ENCODE results near the gene HPD.
"Not testable (repeated sequence)": the region's sequence is repeated elsewhere in the genome, so short reads cannot be mapped to it uniquely, and the experiment has no call there.

The HPD gene

DNA sequence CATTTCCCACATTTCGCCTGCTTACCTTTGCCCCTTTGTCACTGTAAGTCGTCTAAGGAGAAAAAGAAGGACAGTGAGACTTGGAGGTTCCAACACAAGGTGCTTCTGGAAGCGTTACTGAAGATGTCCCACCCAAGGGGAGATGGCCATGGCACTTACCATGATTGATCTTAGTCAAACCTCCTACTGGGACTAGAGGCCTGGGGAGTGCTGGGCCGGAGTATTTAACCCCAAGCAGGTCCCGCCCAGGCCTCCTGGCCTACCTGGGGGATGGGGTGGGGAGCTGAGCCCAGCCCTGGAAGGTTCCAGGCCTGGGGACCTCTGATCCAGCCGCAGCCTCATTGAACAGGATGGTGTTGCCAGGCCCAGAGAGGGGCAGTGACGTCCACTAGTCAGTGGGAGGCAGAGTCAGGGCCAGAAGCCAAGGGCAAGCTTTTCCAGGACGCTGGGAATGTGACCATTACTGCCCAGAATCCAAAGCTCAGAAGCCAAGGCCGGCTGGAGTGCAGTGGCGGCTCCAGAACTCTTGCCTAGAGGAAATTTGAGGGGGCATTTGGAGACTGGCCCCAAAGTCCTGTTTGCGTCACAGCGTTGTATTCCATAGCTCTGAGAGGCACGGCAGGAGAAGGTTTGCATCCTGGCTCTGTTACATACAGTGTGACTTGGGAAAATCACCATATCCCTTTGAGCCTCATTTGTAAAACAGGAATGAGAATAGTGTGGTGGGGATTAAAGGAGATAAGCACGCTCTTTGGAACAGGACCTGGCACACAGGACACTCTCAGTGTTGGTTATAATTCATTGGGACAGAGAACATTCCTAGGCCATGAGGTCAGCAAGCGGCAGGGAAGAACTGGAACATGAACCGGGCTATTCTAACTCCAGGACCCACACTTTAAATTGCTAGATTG, at the start of gene HPD:
Gene HPD, minus strand, starts transcription at position 198 of the 911 bp plus-strand sequence. Its CDS starts 36 bp downstream, at position 162.
- no peak for DNase-seq (ENCODE audit: low spot score)

DNA sequence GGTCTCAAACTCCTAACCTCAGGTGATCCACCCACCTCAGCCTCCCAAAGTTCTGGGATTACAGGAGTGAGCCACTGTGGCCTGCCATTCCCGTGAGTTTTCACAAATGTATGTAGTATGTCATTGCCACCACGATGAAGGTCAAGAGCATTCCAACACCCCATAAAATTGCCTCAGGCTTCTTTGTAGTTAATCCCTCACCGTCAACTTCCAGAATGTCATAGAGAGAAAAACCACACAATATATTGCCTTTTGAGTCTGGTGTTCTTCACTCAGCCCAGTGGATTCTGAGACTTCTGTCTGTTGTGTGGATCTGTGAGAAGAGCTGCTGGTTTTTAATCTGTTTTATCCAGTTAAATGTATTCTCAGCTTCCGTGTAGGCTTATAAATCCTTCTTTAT, 47.1 kb upstream of the HPD start:
- DNase-seq (ENCODE audit: low spot score): no peak

DNA sequence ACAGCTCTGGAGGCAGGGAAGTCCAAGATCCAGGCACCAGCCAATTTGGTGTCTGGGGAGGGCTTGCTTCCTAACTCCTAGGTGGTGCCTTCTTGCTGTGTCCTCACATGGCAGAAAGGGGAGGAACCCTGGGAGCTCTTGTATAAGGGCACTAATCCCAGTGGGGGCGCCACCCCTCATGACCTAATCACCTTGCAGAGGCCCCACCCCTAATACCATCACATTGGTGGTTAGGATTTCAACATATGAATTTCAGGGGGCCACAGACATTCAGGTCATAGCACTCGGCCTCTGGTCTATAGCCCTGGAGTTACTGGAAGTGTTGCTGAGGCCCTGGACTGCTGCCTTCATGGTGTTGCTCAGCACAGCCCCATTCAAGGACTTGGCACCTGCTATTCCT, 44.5 kb upstream of the HPD start:
- DNase-seq (ENCODE audit: low spot score): no peak

DNA sequence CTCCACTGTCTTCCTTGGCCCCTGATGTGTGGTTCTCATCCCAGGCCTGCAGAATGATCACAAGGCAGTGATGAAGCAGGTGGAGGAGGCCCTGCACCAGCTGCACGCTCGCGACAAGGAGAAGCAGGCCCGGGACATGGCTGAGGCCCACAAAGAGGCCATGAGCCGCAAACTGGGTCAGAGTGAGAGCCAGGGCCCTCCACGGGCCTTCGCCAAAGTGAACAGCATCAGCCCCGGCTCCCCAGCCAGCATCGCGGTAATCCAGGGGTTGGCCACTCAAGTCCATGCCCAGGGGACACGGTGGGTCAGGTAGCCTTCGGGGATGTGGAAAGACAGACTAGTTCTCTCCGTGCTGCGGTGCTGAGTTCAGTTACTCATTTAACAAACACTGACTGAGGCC, 40.9 kb upstream of the HPD start:
- no peak for DNase-seq (ENCODE audit: low spot score)

DNA sequence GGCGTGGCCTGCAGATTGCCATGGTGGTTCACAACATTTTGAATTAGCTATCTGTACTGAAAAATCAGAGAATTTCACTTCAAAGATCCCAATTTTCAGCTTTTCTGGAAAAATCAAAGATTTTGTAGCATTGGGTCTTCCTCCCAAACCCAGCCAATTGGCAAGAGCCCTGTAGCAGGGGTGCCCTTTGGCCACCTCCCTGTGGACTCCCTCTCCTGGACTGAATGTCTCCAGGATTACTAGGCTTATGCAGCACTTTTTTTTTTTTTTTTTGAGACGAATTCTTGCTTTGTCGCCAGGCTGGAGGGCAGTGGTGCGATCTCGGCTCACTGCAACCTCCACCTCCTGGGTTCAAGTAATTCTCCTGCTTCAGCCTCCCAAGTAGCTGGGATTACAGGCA, 39.6 kb upstream of the HPD start:
- DNase-seq (ENCODE audit: low spot score): no peak

DNA sequence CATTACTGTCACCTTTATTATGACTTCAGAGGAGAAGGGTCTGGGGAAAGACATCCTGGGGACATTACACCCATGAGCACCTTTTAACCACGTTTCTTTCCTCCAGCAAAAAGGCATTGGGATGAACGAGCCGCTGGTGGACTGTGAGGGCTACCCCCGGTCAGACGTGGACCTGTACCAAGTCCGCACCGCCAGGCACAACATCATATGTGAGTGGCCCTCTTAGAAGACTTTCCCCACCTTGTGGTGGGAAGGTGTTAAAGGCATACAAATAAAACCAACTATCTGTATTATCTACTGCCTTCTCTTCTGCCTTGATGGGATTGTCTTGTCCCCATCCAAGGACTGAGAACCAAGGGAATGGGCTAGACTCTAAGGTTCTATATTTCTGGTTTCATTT, 36.0 kb upstream of the HPD start:
- DNase-seq (ENCODE audit: low spot score): no peak

DNA sequence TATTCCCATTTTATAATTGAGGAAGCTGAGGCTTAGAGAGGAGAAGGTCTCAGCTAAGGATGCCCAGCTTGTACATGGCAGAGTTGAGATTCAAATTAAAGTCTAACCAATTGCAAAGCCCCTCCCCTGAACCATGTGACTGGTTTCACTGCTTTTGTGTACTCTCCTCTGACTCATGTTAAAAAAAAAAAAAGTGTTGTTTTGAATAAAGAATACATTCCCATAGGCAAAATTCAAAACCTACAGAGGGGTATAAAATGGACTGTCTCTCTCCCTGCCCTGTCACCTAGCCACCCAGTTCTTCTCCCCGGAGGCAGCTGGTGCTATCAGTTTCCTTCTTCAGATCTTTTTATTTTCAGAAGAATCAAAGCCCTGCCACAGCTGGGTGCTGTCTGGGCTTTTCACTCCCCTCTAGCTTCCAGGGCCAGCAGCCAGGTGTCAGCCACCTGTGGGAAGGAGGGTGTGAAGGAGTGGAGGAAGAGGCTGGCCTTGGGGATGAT, 35.4 kb upstream of the HPD start:
- no peak for DNase-seq (ENCODE audit: low spot score)

DNA sequence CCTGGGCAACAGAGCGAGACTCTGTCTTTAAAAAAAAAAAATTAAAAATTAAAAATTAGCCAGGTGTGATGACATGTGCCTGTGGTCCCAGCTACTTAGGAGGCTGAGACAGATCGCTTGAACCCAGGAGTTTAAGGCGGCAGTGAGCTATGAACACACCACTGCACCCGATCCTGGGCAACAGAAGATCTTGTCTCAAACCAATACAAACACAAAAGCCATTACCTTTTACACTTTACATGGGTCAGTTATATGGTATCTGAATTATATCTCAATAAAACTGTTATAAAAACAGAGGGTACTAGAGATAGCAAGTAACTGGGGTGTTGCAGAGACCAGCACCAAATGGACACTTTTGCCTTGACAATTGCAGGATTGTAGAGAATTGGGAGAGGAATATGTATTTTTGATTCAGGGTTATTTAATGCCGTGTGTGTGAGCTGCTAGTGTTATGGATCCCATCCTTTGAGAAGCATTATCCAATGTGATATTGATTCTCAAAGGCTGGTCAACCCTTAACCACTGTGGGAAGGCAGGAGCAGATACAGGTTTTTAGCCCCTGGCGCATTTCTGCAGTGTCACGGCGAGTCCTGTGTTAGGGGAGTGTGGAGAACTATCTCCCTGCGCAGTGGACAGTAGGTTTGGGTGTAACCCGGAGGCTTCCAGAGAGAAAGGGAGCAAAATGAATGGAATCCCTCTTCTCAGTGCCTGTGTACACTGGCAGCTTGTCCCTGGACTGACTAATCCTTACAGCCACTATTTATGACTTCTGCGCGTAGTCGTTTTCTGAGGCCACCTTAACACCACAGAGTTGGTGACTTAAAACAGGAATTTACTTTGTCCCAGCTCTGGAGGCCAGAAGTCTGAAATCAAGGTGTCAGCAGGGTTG, 34.3 kb upstream of the HPD start:
- no peak for DNase-seq (ENCODE audit: low spot score)

DNA sequence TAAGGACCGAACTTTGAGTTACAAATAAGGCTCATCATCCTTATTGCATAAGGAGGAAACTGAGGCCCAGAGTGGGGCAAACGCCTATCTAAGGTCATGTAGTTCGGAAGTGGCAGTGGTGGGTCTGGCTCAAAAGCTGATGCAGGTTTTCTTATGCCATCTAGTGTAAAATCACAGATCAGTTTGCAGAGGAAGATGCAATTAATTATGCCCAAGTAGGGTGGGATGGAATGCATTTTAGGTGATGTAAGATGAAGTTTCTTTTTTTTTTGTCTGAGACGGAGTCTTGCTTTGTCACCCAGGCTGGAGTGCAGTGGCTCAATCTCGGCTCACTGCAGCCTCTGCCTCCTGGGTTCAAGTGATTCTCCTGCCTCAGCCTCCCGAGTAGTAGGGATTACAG, 31.0 kb upstream of the HPD start:
- DNase-seq (ENCODE audit: low spot score): not testable (repeated sequence)

DNA sequence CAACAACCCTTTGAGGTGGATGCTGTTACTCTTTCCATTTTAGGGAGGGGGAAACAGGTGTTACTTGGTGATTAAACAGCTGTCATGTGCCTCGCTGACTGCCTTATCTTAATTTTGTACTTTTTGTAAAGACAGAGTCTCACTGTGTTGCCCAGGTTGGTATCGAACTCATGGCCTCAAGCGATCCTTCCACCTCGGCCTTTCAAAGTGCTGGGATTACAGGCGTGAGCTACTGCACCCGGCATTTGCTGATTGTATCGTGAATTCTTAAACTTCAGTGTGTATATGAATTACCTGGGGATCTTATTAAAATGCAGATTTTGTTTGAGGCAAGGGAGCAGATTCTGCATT, 30.6 kb upstream of the HPD start:
- DNase-seq (ENCODE audit: low spot score): no peak

DNA sequence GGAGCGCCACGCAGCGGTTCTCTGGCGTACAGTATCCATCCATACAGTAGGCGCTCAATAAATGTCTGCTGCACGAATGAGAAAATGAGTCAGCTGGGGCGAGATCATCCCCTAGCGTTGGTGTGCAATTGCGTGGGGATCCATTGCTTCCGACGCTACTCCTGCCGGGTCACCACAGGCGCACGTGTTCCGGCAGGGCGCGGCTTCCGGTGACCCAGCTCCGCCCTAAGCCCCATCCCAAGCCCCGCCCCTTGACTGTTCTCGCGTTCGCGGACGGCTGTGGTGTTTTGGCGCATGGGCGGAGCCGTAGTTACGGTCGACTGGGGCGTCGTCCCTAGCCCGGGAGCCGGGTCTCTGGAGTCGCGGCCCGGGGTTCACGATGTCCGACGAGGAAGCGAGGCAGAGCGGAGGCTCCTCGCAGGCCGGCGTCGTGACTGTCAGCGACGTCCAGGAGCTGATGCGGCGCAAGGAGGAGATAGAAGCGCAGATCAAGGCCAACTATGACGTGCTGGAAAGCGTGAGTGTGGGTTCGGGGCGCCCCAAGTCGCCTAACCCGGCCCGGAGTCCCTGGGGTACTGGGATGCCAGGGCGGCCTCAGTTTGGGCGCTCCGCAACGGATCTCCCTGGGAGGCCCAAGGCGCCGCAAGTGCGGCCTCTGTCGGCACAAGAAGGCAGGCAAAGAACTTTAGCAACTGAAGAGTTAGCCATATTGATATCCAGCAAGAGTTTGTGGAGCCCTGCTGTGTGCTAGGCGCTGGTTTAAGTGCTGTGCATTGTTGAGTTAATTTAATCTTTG, 30.0 kb upstream of the HPD start, which contains the start of gene PSMD9:
Gene PSMD9, plus strand, starts transcription at position 313 of the 796 bp plus-strand sequence. Its CDS starts 67 bp downstream, at position 380.
- peak; percentile 98 for DNase-seq (ENCODE audit: low spot score)

DNA sequence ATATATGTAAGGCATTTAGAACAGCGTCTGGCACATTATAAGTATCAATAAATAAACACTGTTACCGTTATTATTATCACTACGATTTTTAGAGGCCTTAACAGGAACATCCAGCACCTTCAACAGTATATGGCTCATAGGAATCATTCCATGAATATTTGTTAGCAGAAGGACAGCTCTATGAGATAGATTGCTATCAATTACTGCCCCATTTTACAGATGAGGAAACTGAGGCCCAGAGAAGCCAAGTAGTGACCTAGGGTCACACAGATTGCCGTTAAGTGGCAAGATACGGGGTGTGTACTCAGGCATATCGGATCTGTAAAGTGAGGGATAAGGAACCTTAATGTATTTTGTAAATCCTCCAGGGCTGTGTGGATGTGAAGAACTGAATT, 29.4 kb upstream of the HPD start:
- no peak for DNase-seq (ENCODE audit: low spot score)

DNA sequence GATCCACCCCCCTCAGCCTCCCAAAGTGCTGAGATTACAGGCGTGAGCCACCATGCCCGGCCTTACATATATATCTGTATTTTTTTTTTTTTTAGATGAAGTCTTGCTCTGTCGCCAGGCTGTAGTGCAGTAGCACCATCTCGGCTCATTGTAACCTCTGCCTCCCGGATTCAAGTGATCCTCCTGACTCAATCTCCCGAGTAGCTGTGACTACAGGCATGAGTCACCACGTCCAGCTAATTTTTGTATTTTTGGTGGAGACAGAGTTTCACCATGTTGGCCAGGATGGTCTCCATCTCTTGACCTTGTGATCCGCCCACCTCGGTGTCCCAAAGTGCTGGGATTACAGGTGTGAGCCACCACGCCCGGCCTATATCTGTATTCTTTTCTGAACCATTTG, 26.5 kb upstream of the HPD start:
- DNase-seq (ENCODE audit: low spot score): not testable (repeated sequence)

DNA sequence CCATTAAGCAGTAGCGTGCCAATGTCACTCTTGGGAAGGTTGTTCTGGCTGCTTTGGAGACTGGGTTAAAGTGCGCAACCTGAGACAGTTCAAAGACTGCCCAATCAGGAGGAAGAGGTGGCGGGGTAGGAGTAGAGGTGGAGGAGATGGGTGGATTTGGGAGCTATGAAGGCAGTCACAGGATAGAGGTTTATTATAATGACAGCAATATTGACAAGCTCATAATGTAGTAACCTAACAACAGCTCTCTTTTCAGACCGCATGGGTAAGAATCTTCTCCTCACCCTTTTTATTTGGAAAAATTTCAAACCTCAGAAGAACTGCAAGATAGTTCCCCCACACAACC, 24.6 kb upstream of the HPD start:
- DNase-seq (ENCODE audit: low spot score): no peak

DNA sequence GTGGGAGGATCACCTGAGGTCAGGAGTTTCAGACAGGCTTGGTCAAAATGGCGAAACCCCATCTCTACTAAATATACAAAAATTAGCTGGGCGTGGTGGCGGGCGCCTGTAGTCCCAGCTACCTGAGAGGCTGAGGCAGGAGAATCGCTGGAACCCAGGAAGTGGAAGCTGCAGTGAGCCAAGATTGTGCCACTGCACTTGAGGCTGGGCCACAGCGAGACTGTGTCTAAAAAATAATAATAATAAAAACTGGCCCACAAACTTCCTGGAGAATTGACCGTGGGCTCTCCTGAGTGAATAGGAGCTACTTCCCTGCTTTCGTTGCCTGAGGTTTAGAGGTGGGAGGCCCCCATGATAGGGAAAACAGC, 17.4 kb upstream of the HPD start:
- not testable (repeated sequence) for DNase-seq (ENCODE audit: low spot score)

DNA sequence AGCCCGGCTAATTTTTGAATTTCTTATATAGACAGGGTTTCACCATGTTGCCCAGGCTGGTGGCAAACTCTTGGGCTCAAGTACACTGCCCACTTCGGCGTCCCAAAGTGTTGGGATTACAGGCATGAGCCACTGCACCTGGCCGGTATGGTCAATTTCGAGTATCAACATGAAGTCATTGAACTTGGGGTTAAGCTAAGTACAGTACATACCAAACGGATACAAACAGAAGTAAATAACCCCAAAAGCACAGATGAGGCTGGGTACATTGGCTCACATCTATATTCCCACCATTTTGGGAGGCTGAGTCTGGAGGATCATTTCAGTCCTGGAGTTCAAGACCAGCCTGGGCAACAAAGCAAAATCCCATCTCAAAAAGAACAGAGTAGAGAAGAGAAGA, 16.9 kb upstream of the HPD start:
- DNase-seq (ENCODE audit: low spot score): no peak

DNA sequence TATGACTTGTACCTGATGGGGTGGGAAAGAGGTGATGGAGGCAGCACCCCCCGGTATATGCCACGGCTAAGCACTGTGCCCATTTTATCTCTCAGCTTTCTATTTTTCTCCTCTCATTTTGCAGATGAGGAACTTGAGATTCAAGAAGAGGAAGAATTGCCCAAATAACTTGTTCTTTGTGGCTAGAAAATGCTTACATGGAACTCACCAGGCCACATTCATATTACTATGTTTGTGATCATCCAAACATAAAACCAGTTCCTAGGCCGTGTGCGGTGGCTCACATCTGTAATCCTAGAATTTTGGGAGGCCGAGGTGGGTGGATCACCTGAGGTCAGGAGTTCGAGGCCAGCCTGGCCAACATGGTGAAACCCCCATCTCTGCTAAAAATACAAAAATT, 15.4 kb upstream of the HPD start:
- DNase-seq (ENCODE audit: low spot score): no peak

DNA sequence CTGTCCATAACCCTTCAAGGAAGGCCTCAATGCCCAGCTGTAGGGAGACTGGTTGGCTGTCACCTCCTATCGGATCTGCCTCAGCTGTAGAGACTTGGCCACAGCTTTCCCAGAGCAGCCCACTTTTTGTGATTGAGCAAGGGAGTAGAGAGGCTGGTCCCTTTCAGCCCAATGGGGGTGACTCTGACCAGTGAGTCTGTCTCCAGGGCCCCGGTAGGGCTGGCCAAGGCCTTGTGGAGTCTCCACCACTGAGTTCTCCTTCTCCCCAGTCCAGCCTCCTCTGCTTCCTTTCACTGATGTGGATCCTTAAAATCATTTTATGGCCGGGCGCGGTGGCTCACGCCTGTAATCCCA, 14.5 kb upstream of the HPD start:
- DNase-seq (ENCODE audit: low spot score): no peak

DNA sequence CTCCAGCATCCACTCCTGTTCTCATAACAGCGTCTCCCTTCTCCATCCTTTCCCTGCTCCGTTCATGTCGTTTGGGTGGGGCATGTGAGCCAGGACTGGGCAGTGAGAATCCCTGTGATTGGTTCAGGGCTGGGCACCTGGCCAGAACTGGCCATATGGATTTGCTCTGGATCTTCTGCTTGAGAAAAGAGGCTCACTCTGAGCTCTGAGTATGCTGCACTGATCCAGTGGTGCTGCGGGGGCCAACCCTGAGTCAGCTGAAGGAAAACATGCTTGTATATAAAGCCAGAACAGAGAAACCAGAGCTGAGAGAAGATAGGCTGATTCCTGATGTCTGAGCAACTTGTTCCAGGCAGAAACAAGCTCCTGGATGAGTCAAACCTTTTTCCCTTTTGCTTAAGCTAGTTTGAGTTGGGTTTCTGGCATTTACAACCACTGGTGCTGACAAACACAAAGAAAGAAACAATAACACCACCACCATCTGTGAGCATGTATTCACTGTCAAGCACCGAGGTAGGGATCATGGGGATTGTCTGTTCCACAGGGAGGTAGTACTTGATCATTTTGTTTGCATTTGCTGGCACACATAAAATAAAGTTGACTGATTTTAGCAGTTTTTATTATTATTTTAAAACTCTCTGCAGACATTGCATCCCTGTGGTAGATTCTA, 14.0 kb upstream of the HPD start:
- DNase-seq (ENCODE audit: low spot score): no peak

DNA sequence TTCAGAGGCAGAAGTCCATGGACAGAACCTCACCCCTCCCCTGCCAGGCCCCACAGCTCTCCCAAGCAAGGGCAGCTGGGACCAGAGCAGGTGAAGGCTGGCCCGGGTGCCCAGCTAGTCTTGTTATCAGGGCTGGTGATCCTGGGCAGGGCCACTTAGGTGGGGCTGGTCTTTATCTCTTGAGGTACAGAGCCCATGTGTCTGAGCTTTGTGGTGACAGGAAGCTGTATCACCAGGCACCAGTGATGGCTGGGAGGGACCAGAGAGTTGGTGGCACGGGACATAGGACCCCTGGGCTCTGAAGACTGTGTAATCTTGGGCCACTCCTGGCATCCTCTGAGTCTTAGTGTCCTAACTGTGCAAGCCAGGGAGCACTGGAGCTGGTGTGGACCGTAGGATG, 12.8 kb upstream of the HPD start:
- no peak for DNase-seq (ENCODE audit: low spot score)

DNA sequence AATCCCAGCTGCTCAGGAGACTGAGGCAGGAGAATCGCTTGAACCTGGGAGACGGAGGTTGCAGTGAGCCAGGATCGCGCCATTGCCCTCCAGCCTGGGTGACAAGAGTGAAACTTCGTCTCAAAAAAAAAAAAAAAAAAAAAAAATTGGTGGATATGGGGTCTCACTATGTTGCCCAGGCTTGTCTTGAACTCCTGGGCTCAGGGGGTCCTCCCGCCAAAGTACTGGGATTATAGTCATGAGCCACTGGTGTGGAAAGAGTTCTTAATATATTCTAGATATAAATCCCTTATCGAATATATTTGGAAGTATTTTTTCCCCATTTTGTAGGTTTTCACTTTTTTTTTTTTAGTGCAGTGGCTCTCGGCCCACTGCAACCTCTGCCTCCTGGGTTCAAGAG, 10.6 kb upstream of the HPD start:
- not testable (repeated sequence) for DNase-seq (ENCODE audit: low spot score)

DNA sequence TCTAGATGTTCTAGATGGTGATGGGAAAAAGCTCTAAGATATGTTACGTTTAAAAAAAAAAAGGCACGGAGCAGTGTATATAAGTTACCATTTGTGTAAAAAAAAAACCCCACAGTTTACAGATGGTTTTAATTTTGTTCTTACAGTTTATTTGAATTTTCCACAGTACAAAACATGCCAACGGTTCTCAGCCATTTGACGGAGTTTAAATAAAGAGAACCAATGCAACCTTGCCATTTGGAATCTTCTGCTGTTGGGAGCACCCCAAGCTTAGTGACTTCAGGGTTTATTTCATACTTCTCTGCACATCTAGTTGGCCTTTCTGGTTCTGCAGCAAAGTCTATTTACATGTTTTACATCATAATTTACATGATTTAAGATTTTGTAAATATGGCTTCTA, 7.7 kb upstream of the HPD start:
- no peak for DNase-seq (ENCODE audit: low spot score)
